Measurements from ENCODE around the gene RSPRY1. TPM values are rescaled to one million over a fixed set of nuclear protein-coding genes. Genes with fewer than 3 reads are reported as not detected.

The RSPRY1 gene
- total RNA-seq, 6 experiments from 2014 or later, result 18.0 to 26.1 (median 22.9) TPM

- H3K27me3 ChIP-seq, result no peaks in the 10 kb centered on the region
- TF ChIP-seq CTCF (IDR thresholded peaks at IDR 0.05) (no peak), POLR2A (IDR thresholded peaks at IDR 0.05) (no peak)
- H3K4me1 ChIP-seq, result no peaks in the 10 kb centered on the region
- H3K9me3 ChIP-seq, result no peaks in the 10 kb centered on the region
- no peak overlapping the region for H3K4me3 ChIP-seq
- no peak overlapping the region for H3K27ac ChIP-seq
- peaks cover 0 to 80% (median 35%) of the 10 kb centered on the region in 4 donors for H3K36me3 ChIP-seq
- ATAC-seq (no peak), DNase-seq (no peak)
- WGBS (ENCODE audit: insufficient coverage, low coverage, low lambda C conversion rate, missing lambda C conversion rate), result 91% methylated on average over 5 of the region's 5 CpGs
- intact Hi-C loops (cut with DNase I), result no loop called here
Observed at GRCh38 chr16:57209780-57210179, 23.7 kb downstream of the RSPRY1 start.

- 67% methylated on average over 1 of the region's 1 CpG for WGBS (ENCODE audit: insufficient coverage, low coverage, low lambda C conversion rate, missing lambda C conversion rate)
- no peak overlapping the region for H3K4me3 ChIP-seq
- H3K9me3 ChIP-seq, result peaks cover 0 to 5% (median 0%) of the 10 kb centered on the region in 4 donors
- TF ChIP-seq CTCF (IDR thresholded peaks at IDR 0.05) (no peak), POLR2A (IDR thresholded peaks at IDR 0.05) (no peak)
- no peaks in the 10 kb centered on the region for H3K27me3 ChIP-seq
- DNase-seq (peak in 1 of 3 donors; percentile 60), ATAC-seq (peak in 1 of 4 donors; percentile 74)
- H3K27ac ChIP-seq, result no peak overlapping the region
- H3K4me1 ChIP-seq, result no peaks in the 10 kb centered on the region
- H3K36me3 ChIP-seq, result peaks cover 0 to 78% (median 45%) of the 10 kb centered on the region in 4 donors
- intact Hi-C loops (cut with DNase I), result no loop called here
Observed at GRCh38 chr16:57213462-57213861, 27.3 kb downstream of the RSPRY1 start.

GRCh38 chr16:57216968-57217367 is 30.8 kb downstream of the RSPRY1 start:
- 92% methylated on average over 2 of the region's 2 CpGs for WGBS (ENCODE audit: insufficient coverage, low coverage, low lambda C conversion rate, missing lambda C conversion rate)
- no peak for ATAC-seq

GRCh38 chr16:57223057-57223456 is 36.9 kb downstream of the RSPRY1 start:
- H3K4me3 ChIP-seq, result no peak overlapping the region
- H3K4me1 ChIP-seq, result no peaks in the 10 kb centered on the region
- no peaks in the 10 kb centered on the region for H3K27me3 ChIP-seq
- 100% methylated on average over 1 of the region's 1 CpG for WGBS (ENCODE audit: insufficient coverage, low coverage, low lambda C conversion rate, missing lambda C conversion rate)
- peaks cover 0 to 93% (median 41%) of the 10 kb centered on the region in 4 donors for H3K36me3 ChIP-seq
- H3K9me3 ChIP-seq, result no peaks in the 10 kb centered on the region
- ATAC-seq, result no peak
- DNase-seq, result no peak
- TF ChIP-seq POLR2A (IDR thresholded peaks at IDR 0.05) (no peak), CTCF (IDR thresholded peaks at IDR 0.05) (no peak)
- intact Hi-C loops (cut with DNase I), result no loop called here
- no peak overlapping the region for H3K27ac ChIP-seq

More at GRCh38 chr16:57216968-57217367, 30.8 kb downstream of the RSPRY1 start:
- Histone ChIP-seq H3K36me3 (peaks cover 0 to 82% (median 56%) of the 10 kb centered on the region in 4 donors), H3K9me3 (peaks cover 0 to 5% (median 0%) of the 10 kb centered on the region in 4 donors), H3K4me1 (no peaks in the 10 kb centered on the region), H3K27ac (no peak overlapping the region), H3K27me3 (no peaks in the 10 kb centered on the region), H3K4me3 (no peak overlapping the region)
- TF ChIP-seq CTCF (IDR thresholded peaks at IDR 0.05) (no peak), POLR2A (IDR thresholded peaks at IDR 0.05) (no peak)
- intact Hi-C loops (cut with DNase I), result no loop called here
- no peak for DNase-seq

Measured in right lobe of liver (tissue), 6 donors.